HepG2 (cell line): ENCODE data around the gene BMERB1. TPM values are rescaled to one million over a fixed set of nuclear protein-coding genes. Genes with fewer than 3 reads are reported as not detected.

Experiments
- ATAC-seq: fragments of 200-7000 bp; cut with Tn5 transposase; 3 replicates; pipeline ENCODE4 v1.9.1; 2020; ENCODE audit warnings: mild to moderate bottlenecking, moderate library complexity
- BruUV-seq: library from RNA; stranded (reverse); fragments of 400-500 nt; replicated peaks from 2 replicates; lab custom pipeline; 2021; lab: Mats Ljungman, UMichigan
- CTCF ChIA-PET: fragments of 300-600 bp; formaldehyde crosslinking; extraction: SDS; loops from one replicate; lab custom pipeline; 2021; ENCODE audit warnings: low total read pairs, inconsistent platforms, low intra/inter-chr PET ratio; lab: Yijun Ruan, JAX
- POLR2A ChIA-PET: fragments of 350-600 bp; sonication (Branson Sonifier 250); formaldehyde crosslinking; loops from one replicate; lab custom pipeline; 2020; ENCODE audit warnings: antibody characterized with exemption, inconsistent platforms; lab: Yijun Ruan, JAX
- DNase-seq: peaks from one replicate; pipeline ENCODE4 v3.0.0-alpha.2; 2015; ENCODE audit warnings: low spot score
- FAIRE-seq: peaks from 3 replicates; lab custom pipeline; 2011; peaks lifted over from hg19 to GRCh38; lab: Jason Lieb, UNC
- H2AFZ ChIP-seq: one replicate; pipeline ENCODE4 v1.6.1; 2011; ENCODE audit warnings: low read length, inconsistent platforms
- H3K27ac ChIP-seq: fragments of 300-600 bp; 3 replicates; pipeline ENCODE4 v1.8.0; 2011; ENCODE audit warnings: mixed run types, mild to moderate bottlenecking, mixed read lengths, low read length, inconsistent platforms; ENCODE audit not compliant: insufficient read depth; ENCODE audit errors: extremely low read length
- H3K27me3 ChIP-seq, 2 experiments: fragments of 200-600 bp in 1 of 2; 2 replicates in 1 of 2; 3 replicates in 1 of 2; pipeline versions ENCODE4 v1.6.0 to v1.8.0; 2011; ENCODE audit warnings: low read length in 2 of 2, mild to moderate bottlenecking in 2 of 2, moderate library complexity in 2 of 2, inconsistent platforms in 1 of 2; ENCODE audit not compliant: insufficient read depth in 2 of 2, control insufficient read depth in 1 of 2
- H3K36me3 ChIP-seq, 2 experiments: fragments of 200-600 bp in 1 of 2; replicated peaks in 1 of 2; 2 replicates in 1 of 2; 3 replicates in 1 of 2; pipeline versions ENCODE4 v1.5.1 to v1.8.0; 2011; ENCODE audit warnings: low read length in 2 of 2, inconsistent platforms in 1 of 2; ENCODE audit not compliant: insufficient read depth in 2 of 2, control insufficient read depth in 1 of 2
- H3K4me1 ChIP-seq: 2 replicates; pipeline ENCODE4 v1.5.1; 2012; ENCODE audit warnings: low read length, inconsistent platforms; ENCODE audit not compliant: insufficient read depth
- H3K4me2 ChIP-seq: 2 replicates; pipeline ENCODE4 v1.6.0; 2011; ENCODE audit warnings: low read depth, low read length, inconsistent platforms
- H3K4me3 ChIP-seq, 3 experiments: fragments of 200-600 bp in 1 of 3; sonication (generic), shearing (Covaris generic) in 1 of 3; replicated peaks in 1 of 3; 2 replicates each; pipeline ENCODE4 v1.5.1; 2011 to 2016; ENCODE audit warnings: low read length in 3 of 3, inconsistent platforms in 2 of 3, low read depth in 2 of 3, mild to moderate bottlenecking in 2 of 3, control low read depth in 1 of 3, mixed read lengths in 1 of 3; ENCODE audit not compliant: insufficient read depth in 1 of 3
- H3K79me2 ChIP-seq: one replicate; pipeline ENCODE4 v1.6.1; 2011; ENCODE audit warnings: low read length, inconsistent platforms; ENCODE audit not compliant: insufficient read depth
- H3K9ac ChIP-seq: 2 replicates; pipeline ENCODE4 v1.6.0; 2011; ENCODE audit warnings: mild to moderate bottlenecking, low read depth, low read length, inconsistent platforms; ENCODE audit not compliant: insufficient read depth
- H3K9me3 ChIP-seq: 2 replicates; pipeline ENCODE4 v1.5.1; 2012; ENCODE audit warnings: mild to moderate bottlenecking, low read length
- H4K20me1 ChIP-seq: 2 replicates; pipeline ENCODE4 v1.6.0; 2011; ENCODE audit warnings: inconsistent platforms, mild to moderate bottlenecking, low read length, moderate library complexity; ENCODE audit not compliant: insufficient read depth
- KLF16 ChIP-seq, 2 experiments: sonication (generic) in 1 of 2; formaldehyde crosslinking in 1 of 2; IDR thresholded peaks; 2 replicates each; pipeline versions ENCODE4 v1.6.1 to v1.8.0; 2016 to 2023; ENCODE audit warnings: missing genetic modification reagents in 2 of 2, missing compliant biosample characterization in 1 of 2
- ZNF343 ChIP-seq: sonication (generic); formaldehyde crosslinking; IDR thresholded peaks from 2 replicates; pipeline ENCODE4 v1.4.0; 2020; ENCODE audit warnings: mild to moderate bottlenecking, missing genetic modification reagents
- ZNF446 ChIP-seq: sonication (generic); formaldehyde crosslinking; IDR thresholded peaks from 2 replicates; pipeline ENCODE4 v1.5.0; 2020; ENCODE audit warnings: mild to moderate bottlenecking, missing genetic modification reagents
- ZNF768 ChIP-seq: sonication (generic); formaldehyde crosslinking; IDR thresholded peaks from 2 replicates; pipeline ENCODE4 v1.4.0; 2020; ENCODE audit warnings: missing genetic modification reagents
- WGBS: methylation state at CpG from one replicate; pipeline ENCODE4 v1.1.6; 2017; ENCODE audit warnings: low lambda C conversion rate; 5-methylcytosine and 5-hydroxymethylcytosine counted together
- in situ Hi-C: cut with HindIII; loops from 2 replicates; pipeline ENCODE4 v1.10.0; 2017; ENCODE audit warnings: low pct_unique_long_range_greater_than_20kb; ENCODE audit not compliant: extremely low pct_ligation_motif_present
- intact Hi-C: fragments of 100-400 bp; cut with micrococcal nuclease; formaldehyde crosslinking; loops from one replicate; pipeline ENCODE4 v1.10.0; 2022; ENCODE audit not compliant: unreplicated experiment
- polyA plus RNA-seq, 8 experiments: library from polyadenylated mRNA; depleted of rRNA in 3 of 8; stranded (reverse) in 7 of 8; unstranded in 1 of 8; fragments of >200 nt; fragmentation: Illumina TruSeq in 4 of 8; extraction: Trizol in 4 of 8; gene quantifications; 2 replicates each; pipeline versions ENCODE4 v1.2.1 to v1.2.3, GENCODE V29; 2011 to 2016; ENCODE audit warnings: low read depth in 4 of 8, missing spikeins in 1 of 8, mixed read lengths in 1 of 8; ENCODE audit not compliant: insufficient read depth in 1 of 8
- total RNA-seq, 5 experiments: library from RNA; depleted of rRNA; stranded (reverse); fragments of >200 nt; fragmentation: Illumina TruSeq; extraction: Trizol; gene quantifications; 2 replicates each; pipeline ENCODE4 v1.2.3, GENCODE V29; 2016; ENCODE audit warnings: low read depth in 1 of 5
- TF ChIP-seq, protein P1 (sequence below): sonication (generic); formaldehyde crosslinking; IDR thresholded peaks from 2 replicates; pipeline ENCODE4 v1.5.0; 2020; ENCODE audit warnings: mild to moderate bottlenecking, missing genetic modification reagents, borderline replicate concordance
- TF ChIP-seq, protein P2 (sequence below): sonication (generic); formaldehyde crosslinking; IDR thresholded peaks from 2 replicates; pipeline ENCODE4 v1.4.0; 2020; ENCODE audit warnings: missing genetic modification reagents; ENCODE audit errors: not compliant biosample characterization
- TF ChIP-seq, protein P3 (sequence below): sonication (generic); formaldehyde crosslinking; IDR thresholded peaks from 2 replicates; pipeline ENCODE4 v1.5.0; 2020; ENCODE audit warnings: mild to moderate bottlenecking, missing genetic modification reagents

The BMERB1 gene
- total and polyA plus RNA-seq, 2 of the 13 experiments (the other 11 are each of a cell fraction or from before 2014, with no cell fraction given) = 1.4 TPM

DNA sequence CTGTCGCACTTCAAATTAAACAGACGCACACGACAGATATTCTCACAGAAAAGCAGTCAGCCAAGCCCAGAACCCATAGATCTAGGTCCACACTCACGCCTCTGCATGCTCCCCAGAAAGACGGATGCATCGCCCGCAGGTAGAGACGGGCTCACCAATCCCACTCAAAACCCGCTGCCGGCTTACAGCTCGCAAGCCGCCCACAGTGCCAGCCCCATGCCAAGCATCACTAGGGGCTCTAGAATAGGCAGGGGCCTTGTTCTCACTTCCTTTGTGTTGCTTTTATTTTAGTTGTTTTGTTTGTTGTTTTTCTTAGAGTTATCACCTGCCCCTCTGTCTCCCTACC is 336 bp upstream of the BMERB1 start:
- in situ Hi-C loops = no loop called here
- Histone ChIP-seq H3K79me2 (no peaks in the 10 kb centered on the region), H2AFZ (no peak overlapping the region), H3K27me3 (peaks cover 2 to 38% of the 10 kb centered on the region in 2 experiments; a peak in 4 of 5 replicates), H3K4me2 (no peak overlapping the region), H3K27ac (no peak overlapping the region), H3K9ac (no peak overlapping the region), H3K9me3 (no peaks in the 10 kb centered on the region), H3K36me3 (no peaks in the 10 kb centered on the region), H3K4me1 (peaks cover 24% of the 10 kb centered on the region), H3K4me3 (no peak overlapping the region; a peak in 1 of 6 replicates), H4K20me1 (no peaks in the 10 kb centered on the region)
- WGBS = 68% methylated on average over 12 of the region's 12 CpGs
- BruUV-seq = no TSS peak
- intact Hi-C loops = no loop called here
- DNase-seq (no peak), ATAC-seq (no peak), FAIRE-seq (no peak)
- ChIA-PET CTCF (no interaction called here), POLR2A (no interaction called here)
- no peak for TF ChIP-seq ZNF343 (CRISPR knock-in tag)
- TF ChIP-seq, protein P1, sequence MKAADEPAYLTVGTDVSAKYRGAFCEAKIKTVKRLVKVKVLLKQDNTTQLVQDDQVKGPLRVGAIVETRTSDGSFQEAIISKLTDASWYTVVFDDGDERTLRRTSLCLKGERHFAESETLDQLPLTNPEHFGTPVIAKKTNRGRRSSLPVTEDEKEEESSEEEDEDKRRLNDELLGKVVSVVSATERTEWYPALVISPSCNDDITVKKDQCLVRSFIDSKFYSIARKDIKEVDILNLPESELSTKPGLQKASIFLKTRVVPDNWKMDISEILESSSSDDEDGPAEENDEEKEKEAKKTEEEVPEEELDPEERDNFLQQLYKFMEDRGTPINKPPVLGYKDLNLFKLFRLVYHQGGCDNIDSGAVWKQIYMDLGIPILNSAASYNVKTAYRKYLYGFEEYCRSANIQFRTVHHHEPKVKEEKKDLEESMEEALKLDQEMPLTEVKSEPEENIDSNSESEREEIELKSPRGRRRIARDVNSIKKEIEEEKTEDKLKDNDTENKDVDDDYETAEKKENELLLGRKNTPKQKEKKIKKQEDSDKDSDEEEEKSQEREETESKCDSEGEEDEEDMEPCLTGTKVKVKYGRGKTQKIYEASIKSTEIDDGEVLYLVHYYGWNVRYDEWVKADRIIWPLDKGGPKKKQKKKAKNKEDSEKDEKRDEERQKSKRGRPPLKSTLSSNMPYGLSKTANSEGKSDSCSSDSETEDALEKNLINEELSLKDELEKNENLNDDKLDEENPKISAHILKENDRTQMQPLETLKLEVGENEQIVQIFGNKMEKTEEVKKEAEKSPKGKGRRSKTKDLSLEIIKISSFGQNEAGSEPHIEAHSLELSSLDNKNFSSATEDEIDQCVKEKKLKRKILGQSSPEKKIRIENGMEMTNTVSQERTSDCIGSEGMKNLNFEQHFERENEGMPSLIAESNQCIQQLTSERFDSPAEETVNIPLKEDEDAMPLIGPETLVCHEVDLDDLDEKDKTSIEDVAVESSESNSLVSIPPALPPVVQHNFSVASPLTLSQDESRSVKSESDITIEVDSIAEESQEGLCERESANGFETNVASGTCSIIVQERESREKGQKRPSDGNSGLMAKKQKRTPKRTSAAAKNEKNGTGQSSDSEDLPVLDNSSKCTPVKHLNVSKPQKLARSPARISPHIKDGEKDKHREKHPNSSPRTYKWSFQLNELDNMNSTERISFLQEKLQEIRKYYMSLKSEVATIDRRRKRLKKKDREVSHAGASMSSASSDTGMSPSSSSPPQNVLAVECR (CRISPR knock-in tag) = 0 out of 2 replicates have a peak, but pooled peaks have one; percentile 20
- TF ChIP-seq, protein P2, sequence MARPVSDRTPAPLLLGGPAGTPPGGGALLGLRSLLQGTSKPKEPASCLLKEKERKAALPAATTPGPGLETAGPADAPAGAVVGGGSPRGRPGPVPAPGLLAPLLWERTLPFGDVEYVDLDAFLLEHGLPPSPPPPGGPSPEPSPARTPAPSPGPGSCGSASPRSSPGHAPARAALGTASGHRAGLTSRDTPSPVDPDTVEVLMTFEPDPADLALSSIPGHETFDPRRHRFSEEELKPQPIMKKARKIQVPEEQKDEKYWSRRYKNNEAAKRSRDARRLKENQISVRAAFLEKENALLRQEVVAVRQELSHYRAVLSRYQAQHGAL = no peak
- 0 out of 4 replicates have a peak, but pooled peaks of 1 of the 2 experiments have one; percentile 31 for TF ChIP-seq KLF16 (CRISPR knock-in tag; IDR thresholded peaks at IDR 0.05)
- TF ChIP-seq, protein P3, sequence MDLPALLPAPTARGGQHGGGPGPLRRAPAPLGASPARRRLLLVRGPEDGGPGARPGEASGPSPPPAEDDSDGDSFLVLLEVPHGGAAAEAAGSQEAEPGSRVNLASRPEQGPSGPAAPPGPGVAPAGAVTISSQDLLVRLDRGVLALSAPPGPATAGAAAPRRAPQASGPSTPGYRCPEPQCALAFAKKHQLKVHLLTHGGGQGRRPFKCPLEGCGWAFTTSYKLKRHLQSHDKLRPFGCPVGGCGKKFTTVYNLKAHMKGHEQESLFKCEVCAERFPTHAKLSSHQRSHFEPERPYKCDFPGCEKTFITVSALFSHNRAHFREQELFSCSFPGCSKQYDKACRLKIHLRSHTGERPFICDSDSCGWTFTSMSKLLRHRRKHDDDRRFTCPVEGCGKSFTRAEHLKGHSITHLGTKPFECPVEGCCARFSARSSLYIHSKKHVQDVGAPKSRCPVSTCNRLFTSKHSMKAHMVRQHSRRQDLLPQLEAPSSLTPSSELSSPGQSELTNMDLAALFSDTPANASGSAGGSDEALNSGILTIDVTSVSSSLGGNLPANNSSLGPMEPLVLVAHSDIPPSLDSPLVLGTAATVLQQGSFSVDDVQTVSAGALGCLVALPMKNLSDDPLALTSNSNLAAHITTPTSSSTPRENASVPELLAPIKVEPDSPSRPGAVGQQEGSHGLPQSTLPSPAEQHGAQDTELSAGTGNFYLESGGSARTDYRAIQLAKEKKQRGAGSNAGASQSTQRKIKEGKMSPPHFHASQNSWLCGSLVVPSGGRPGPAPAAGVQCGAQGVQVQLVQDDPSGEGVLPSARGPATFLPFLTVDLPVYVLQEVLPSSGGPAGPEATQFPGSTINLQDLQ (CRISPR knock-in tag) = peak; percentile 53; the same call in 1 of the 2 replicates
- peak; percentile 1; the same call in 1 of the 2 replicates for TF ChIP-seq ZNF768 (CRISPR knock-in tag)
- TF ChIP-seq ZNF446 = no peak
